Caco-2 (cell line): ENCODE data around the gene ALDH7A1. TPM values are rescaled to one million over a fixed set of nuclear protein-coding genes. Genes with fewer than 3 reads are reported as not detected.

Experiments
- BruUV-seq: library from RNA; stranded (reverse); fragments of 400-500 nt; replicated peaks from 2 replicates; lab custom pipeline; 2021; lab: Mats Ljungman, UMichigan
- CTCF ChIA-PET: fragments of 300-600 bp; sonication (Branson Sonifier 250); formaldehyde crosslinking; loops from one replicate; lab custom pipeline; 2022; ENCODE audit warnings: antibody characterized with exemption; lab: Charles Lee
- POLR2A ChIA-PET: fragments of 300-600 bp; sonication (Branson Sonifier 250); formaldehyde crosslinking; loops from one replicate; lab custom pipeline; 2022; ENCODE audit warnings: antibody characterized with exemption; lab: Charles Lee
- DNase-seq, 2 experiments: peaks; one replicate each; pipeline versions ENCODE4 v3.0.0 to v3.0.0-alpha.2; 2020 to 2022
- H3K27me3 ChIP-seq: replicated peaks from 2 replicates; pipeline ENCODE4 v1.6.0; 2011; ENCODE audit warnings: low read length; ENCODE audit not compliant: control insufficient read depth, insufficient read depth
- H3K36me3 ChIP-seq: 2 replicates; pipeline ENCODE4 v1.5.1; 2011; ENCODE audit warnings: low read length; ENCODE audit not compliant: control insufficient read depth, insufficient read depth
- H3K4me1 ChIP-seq: fragments of 250-450 bp; sonication (Bioruptor Pico); 2 replicates; pipeline ENCODE4 v1.5.1; 2020; ENCODE audit warnings: mild to moderate bottlenecking
- H3K4me3 ChIP-seq: 2 replicates; pipeline ENCODE4 v1.5.1; 2011; ENCODE audit warnings: low read depth, mild to moderate bottlenecking, control low read depth, low read length
- H3K9me3 ChIP-seq: fragments of 250-450 bp; sonication (Bioruptor Pico); 2 replicates; pipeline ENCODE4 v1.5.1; 2020; ENCODE audit warnings: mild to moderate bottlenecking, moderate library complexity
- H3K27ac Mint-ChIP-seq: one replicate; pipeline ENCODE4 v1.8.0; 2022; ENCODE audit warnings: mixed read lengths; ENCODE audit not compliant: unreplicated experiment
- H3K27me3 Mint-ChIP-seq: one replicate; pipeline ENCODE4 v1.8.0; 2022; ENCODE audit warnings: mixed read lengths; ENCODE audit not compliant: insufficient read depth, unreplicated experiment
- H3K36me3 Mint-ChIP-seq: one replicate; pipeline ENCODE4 v1.8.0; 2022; ENCODE audit warnings: mild to moderate bottlenecking, mixed read lengths; ENCODE audit not compliant: insufficient read depth, unreplicated experiment
- H3K4me1 Mint-ChIP-seq: one replicate; pipeline ENCODE4 v1.8.0; 2022; ENCODE audit warnings: low read depth, mixed read lengths; ENCODE audit not compliant: unreplicated experiment
- H3K4me3 Mint-ChIP-seq: one replicate; pipeline ENCODE4 v1.8.0; 2022; ENCODE audit warnings: mild to moderate bottlenecking, moderate library complexity, mixed read lengths; ENCODE audit not compliant: unreplicated experiment
- H3K9me3 Mint-ChIP-seq: one replicate; pipeline ENCODE4 v1.8.0; 2022; ENCODE audit warnings: mixed read lengths; ENCODE audit not compliant: unreplicated experiment
- intact Hi-C: fragments of 100-400 bp; cut with micrococcal nuclease; formaldehyde crosslinking; loops from one replicate; pipeline ENCODE4 v1.10.0; 2022; ENCODE audit not compliant: unreplicated experiment
- total RNA-seq: library from RNA; stranded (reverse); gene quantifications from 2 replicates; pipeline ENCODE4 v1.2.3, GENCODE V29; 2022
- TF ChIP-seq, protein P1 (sequence below), 2 experiments: fragments of 200-600 bp in 1 of 2; IDR thresholded peaks; 1 replicate in 1 of 2; 2 replicates in 1 of 2; pipeline versions ENCODE4 v1.5.1 to v1.8.0; 2011 to 2022; ENCODE audit warnings: antibody characterized with exemption in 1 of 2, control low read depth in 1 of 2, inconsistent platforms in 1 of 2, low read depth in 1 of 2, low read length in 1 of 2, mild to moderate bottlenecking in 1 of 2, moderate library complexity in 1 of 2; ENCODE audit not compliant: insufficient read depth in 1 of 2, severe bottlenecking in 1 of 2, unreplicated experiment in 1 of 2

The ALDH7A1 gene
- total RNA-seq, 1 experiment from 2014 or later, result 204 TPM

GRCh38 chr5:126591549-126591948, 3.5 kb downstream of the ALDH7A1 start:
- POLR2A ChIA-PET, result no interaction called here
- Histone ChIP-seq H3K27me3 (no peaks in the 10 kb centered on the region), H3K4me3 (no peak overlapping the region), H3K4me1 (peaks cover 12% of the 10 kb centered on the region), H3K9me3 (no peaks in the 10 kb centered on the region), H3K36me3 (no peaks in the 10 kb centered on the region; the same call in 1 of the 2 replicates)
- no peaks in the 10 kb centered on the region for H3K9me3 Mint-ChIP-seq
- no peak for DNase-seq
- no peak overlapping the region for H3K4me3 Mint-ChIP-seq
- CTCF ChIA-PET, result interaction anchor here (0.7 kb wide), 1 partner anchor 13 kb away, joined by 3 read pairs; no protein-coding TSS in a partner anchor
- TF ChIP-seq, protein P1, sequence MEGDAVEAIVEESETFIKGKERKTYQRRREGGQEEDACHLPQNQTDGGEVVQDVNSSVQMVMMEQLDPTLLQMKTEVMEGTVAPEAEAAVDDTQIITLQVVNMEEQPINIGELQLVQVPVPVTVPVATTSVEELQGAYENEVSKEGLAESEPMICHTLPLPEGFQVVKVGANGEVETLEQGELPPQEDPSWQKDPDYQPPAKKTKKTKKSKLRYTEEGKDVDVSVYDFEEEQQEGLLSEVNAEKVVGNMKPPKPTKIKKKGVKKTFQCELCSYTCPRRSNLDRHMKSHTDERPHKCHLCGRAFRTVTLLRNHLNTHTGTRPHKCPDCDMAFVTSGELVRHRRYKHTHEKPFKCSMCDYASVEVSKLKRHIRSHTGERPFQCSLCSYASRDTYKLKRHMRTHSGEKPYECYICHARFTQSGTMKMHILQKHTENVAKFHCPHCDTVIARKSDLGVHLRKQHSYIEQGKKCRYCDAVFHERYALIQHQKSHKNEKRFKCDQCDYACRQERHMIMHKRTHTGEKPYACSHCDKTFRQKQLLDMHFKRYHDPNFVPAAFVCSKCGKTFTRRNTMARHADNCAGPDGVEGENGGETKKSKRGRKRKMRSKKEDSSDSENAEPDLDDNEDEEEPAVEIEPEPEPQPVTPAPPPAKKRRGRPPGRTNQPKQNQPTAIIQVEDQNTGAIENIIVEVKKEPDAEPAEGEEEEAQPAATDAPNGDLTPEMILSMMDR (IDR thresholded peaks at IDR 0.05; ENCODE audit: insufficient read depth in 1 of 2, low read depth in 1 of 2, low read length in 1 of 2, severe bottlenecking in 1 of 2, unreplicated experiment in 1 of 2), result no peak
- BruUV-seq, result no TSS peak
- intact Hi-C loops, result no loop called here
- H3K4me1 Mint-ChIP-seq, result peaks cover 18% of the 10 kb centered on the region
- H3K36me3 Mint-ChIP-seq, result peaks cover 64% of the 10 kb centered on the region
- no peaks in the 10 kb centered on the region for H3K27me3 Mint-ChIP-seq
- H3K27ac Mint-ChIP-seq, result no peak overlapping the region

- Mint-ChIP-seq H3K36me3 (peaks cover 75% of the 10 kb centered on the region), H3K4me1 (peaks cover 12% of the 10 kb centered on the region), H3K4me3 (no peak overlapping the region), H3K9me3 (no peaks in the 10 kb centered on the region), H3K27ac (no peak overlapping the region), H3K27me3 (no peaks in the 10 kb centered on the region)
- Histone ChIP-seq H3K9me3 (no peaks in the 10 kb centered on the region), H3K36me3 (no peaks in the 10 kb centered on the region; the same call in none of the 2 replicates), H3K4me3 (no peak overlapping the region), H3K4me1 (peaks cover 12% of the 10 kb centered on the region), H3K27me3 (no peaks in the 10 kb centered on the region)
- intact Hi-C loops, result no loop called here
- TF ChIP-seq, protein P1 (IDR thresholded peaks at IDR 0.05; ENCODE audit: insufficient read depth in 1 of 2, low read depth in 1 of 2, low read length in 1 of 2, severe bottlenecking in 1 of 2, unreplicated experiment in 1 of 2), result no peak
- POLR2A ChIA-PET, result interaction anchor here (0.6 kb wide), 1 partner anchor 49 kb away, joined by 3 read pairs; no protein-coding TSS in a partner anchor
- CTCF ChIA-PET, result no interaction called here
- no peak for DNase-seq
- no TSS peak for BruUV-seq
Observed at GRCh38 chr5:126589536-126590297, 5.3 kb downstream of the ALDH7A1 start.

DNA sequence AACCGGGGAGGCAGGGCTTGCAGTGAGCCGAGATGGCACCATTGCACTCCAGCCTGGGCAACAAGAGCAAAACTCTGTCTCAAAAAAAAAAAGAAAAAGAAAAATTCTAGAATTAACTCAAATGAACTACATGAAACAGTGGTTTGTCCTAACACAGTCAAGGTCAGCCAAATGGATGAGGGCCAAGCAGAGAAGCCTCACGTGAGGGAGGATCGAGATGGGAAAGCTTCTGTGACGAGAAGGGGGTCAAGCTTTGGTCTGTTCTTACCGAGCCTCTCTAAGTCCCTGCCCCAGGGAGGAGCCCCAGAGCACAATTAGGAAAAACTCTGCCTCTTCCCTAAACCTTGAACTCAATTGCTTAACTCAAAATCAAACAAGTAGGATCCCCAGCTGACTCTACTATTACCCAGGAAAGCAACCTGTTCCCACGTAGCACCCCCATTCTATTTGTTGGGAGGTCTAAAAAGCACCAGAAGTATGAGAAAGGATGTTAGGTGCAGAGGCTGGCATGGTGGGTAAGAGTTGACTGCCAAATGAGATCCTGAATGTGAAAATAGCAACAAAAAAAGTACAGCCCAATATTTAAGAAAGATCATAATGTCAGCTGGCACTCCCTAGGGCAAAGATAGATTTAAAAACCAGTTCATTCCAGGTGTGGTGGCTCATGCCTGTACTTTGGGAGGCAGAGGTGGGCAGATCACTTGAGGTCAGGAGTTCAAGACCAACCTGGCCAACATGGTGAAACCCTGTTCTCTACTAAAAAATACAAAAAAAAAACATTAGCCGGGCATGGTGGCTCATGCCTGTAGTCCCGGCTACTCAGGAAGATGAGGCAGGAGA, 7.2 kb downstream of the ALDH7A1 start:
- no peak for DNase-seq
- H3K4me3 Mint-ChIP-seq, result no peak overlapping the region
- POLR2A ChIA-PET, result no interaction called here
- CTCF ChIA-PET, result no interaction called here
- peaks cover under 1% of the 10 kb centered on the region for H3K4me1 Mint-ChIP-seq
- H3K36me3 ChIP-seq, result no peaks in the 10 kb centered on the region; the same call in none of the 2 replicates
- no peak overlapping the region for H3K27ac Mint-ChIP-seq
- BruUV-seq, result no TSS peak
- H3K36me3 Mint-ChIP-seq, result peaks cover 74% of the 10 kb centered on the region
- no peaks in the 10 kb centered on the region for H3K9me3 ChIP-seq
- no peaks in the 10 kb centered on the region for H3K9me3 Mint-ChIP-seq
- TF ChIP-seq, protein P1 (IDR thresholded peaks at IDR 0.05; ENCODE audit: insufficient read depth in 1 of 2, low read depth in 1 of 2, low read length in 1 of 2, severe bottlenecking in 1 of 2, unreplicated experiment in 1 of 2), result no peak
- no peaks in the 10 kb centered on the region for H3K27me3 ChIP-seq
- intact Hi-C loops, result no loop called here
- peaks cover 4% of the 10 kb centered on the region; the same call in 1 of the 2 replicates for H3K4me1 ChIP-seq
- no peaks in the 10 kb centered on the region for H3K27me3 Mint-ChIP-seq
- no peak overlapping the region for H3K4me3 ChIP-seq
